Measurements from ENCODE around the gene ID1. TPM values are rescaled to one million over a fixed set of nuclear protein-coding genes. Genes with fewer than 3 reads are reported as not detected.
A peak's percentile ranks its signal among the peaks of the same experiment; 100 is the strongest.

ID1 gene, protein sequence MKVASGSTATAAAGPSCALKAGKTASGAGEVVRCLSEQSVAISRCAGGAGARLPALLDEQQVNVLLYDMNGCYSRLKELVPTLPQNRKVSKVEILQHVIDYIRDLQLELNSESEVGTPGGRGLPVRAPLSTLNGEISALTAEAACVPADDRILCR
- 299 TPM for total RNA-seq

DNA sequence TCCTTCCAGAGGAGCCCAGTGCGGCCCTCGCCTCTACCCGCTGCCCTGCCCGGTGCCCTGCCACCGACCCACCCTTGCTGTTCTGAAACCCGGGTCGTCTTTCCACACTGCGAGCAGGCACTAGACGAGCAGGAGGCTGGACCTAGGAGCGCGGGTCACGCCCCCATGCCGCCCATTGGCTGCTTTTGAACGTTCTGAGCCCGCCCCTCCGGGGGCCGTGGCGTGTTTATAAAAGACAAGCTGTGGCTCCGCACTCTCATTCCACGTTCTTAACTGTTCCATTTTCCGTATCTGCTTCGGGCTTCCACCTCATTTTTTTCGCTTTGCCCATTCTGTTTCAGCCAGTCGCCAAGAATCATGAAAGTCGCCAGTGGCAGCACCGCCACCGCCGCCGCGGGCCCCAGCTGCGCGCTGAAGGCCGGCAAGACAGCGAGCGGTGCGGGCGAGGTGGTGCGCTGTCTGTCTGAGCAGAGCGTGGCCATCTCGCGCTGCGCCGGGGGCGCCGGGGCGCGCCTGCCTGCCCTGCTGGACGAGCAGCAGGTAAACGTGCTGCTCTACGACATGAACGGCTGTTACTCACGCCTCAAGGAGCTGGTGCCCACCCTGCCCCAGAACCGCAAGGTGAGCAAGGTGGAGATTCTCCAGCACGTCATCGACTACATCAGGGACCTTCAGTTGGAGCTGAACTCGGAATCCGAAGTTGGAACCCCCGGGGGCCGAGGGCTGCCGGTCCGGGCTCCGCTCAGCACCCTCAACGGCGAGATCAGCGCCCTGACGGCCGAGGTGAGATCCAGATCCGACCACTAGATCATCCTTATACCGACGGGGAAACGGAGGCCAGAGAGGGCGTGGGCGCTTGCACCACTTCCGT is at the start of gene ID1:
Gene ID1, plus strand, starts transcription at position 259 of the 871 bp plus-strand sequence. Its CDS starts 99 bp downstream, at position 358.
- peak; percentile 80 for ATAC-seq

DNA sequence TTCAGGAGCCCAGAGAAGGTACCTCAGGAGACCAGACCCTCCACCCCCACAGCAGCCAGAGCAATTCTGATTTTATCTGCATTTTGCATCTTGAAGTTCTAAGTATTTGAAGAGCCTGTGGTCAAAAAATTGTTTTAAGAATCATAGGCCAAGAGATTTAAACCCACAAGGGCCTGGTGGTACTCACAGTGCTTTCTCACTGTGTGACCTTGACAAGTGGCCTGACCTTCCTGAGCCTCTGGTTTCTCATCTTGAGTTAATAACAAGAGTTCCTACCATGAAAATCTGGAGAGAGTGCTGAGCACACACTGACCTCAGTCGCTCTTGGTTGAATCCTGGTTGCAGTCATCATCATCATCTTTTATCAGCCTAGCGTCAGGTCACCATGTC is 45.4 kb upstream of the ID1 start:
- ATAC-seq = no peak

DNA sequence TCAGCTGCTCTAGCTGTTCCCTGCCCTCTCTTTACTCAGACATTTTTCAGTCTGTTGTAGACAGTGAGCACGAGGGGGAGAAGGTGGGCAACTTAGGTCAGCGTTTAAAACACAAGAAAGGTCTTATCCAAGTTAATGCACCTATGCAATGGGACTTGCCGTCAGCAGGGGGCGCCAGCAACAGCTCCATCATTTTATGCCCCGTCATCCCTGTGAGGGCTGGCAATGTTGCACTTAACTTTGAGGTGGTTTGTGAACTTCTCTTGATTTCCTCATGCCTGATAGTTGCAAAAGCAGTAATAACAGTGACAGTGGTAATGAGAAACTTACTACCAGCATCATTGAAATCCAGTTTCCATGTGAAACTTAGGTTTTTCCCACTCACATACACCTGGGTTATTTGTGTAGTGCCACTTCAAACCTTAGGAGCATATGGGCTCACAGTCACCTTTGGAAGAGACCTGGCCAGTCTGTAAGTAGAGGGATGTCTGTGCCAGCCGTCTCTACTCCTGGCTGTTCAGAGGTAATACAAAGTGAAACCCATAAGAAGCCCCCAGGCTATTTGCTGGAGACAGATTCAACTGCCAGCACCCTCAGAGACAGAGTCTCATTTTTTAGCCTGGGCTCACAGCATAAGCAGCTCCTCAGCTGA is 44.9 kb upstream of the ID1 start:
- ATAC-seq = peak; percentile 51

DNA sequence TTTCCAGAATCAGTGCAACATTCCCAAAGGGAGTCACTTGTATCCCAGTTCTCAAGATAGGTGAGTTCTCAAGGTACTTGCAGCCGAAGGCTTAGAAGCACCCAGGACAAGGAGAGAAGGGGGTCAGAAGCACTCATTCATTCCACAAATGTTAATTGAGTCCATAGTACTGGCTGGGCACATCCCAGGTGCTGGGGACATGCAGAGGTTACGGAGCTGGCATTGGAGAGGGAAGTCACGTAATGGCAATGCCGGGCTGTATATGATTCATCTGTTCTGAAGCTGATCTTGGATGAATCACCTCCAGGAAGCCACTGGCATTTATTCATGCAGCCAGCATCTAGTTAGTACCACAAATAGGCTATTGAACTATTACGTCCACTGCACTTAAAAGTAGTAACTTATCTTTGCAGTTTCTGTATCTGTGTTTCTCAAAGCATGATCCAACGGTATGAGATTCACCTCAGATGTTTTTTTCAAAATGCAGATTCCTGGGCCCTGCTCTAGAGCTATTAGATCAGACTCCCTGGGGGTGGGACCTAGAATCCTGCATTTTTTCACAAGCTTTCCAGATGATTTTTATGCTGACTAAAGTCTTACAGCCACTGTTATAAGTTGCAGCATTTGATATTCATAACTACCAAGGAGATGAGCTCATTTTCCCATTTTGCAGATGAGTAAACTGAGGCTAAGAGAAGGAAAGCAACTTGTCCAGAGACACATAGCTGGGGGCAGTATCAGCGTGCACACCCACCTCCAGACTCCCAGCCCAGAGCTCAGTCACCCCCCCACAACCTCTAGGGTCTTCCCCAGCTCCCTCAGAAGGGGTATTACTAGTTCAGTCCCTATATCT is 44.1 kb upstream of the ID1 start:
- ATAC-seq = peak; percentile 79

DNA sequence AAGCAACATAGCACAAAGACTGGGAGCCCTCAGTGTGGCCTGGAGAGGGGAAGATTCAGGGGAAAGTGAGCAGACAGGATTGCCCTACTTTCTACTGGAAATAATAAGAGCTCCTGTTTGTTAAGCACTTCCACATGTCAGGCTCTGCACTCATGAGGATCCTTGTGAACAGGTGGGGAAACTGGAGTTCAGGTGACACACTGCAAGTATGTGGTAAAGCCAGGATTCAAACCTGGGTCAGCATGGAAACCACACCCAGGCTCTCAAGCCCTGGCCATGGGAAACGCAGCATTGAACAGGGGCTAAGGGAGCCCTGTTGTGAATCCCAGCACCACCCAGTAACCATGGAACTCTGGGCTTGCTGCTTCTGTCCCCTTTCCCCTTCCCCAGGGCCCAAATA is 42.8 kb upstream of the ID1 start:
- no peak for ATAC-seq

DNA sequence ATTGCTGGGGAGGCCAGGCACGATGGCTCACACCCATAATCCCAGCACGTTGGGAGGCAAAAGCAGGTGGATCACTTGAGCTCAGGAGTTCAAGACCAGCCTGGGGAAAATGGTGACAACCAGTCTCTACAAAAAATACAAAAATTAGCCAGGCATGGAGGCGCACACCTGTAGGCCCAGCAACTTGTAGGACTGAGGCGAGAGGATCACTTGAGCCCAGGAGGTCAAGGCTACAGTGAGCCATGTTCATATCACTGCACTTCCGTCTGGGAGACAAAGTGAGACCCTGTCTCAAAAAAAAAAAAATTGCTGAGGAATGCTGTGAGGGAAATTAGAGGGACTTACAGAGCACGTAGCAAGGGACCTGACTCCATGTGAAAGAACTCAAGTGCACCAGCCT is 40.8 kb upstream of the ID1 start:
- ATAC-seq = no peak

DNA sequence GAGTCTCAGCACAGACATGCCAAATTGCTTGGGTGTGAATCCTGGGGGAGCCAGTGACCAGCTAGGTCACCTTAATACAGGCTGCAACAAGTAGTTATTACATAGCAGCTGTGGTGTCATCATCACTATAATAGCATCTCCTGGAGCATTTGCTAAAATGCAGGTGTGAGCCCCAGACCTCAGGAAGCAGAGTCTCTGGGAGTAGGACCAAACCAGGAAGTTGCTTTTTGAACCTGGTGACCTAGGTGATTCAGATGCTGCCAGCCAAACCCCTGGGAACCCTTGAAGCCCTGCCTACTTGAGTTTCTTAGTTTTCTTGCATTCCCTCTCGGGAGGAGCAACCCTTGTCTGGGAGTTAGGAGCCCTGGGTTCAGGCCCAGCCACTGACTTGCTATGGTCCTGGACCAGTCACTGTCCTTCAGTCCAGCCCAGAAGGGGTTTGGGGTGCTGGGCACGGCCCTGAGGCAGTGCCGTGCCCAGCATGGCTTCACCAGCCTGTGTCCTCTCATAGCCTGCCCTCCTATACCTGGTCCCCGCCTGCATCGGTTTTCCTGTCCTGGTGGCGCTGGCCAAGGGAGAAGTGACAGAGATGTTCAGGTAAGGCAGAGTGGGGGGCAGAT is 39.3 kb upstream of the ID1 start:
- ATAC-seq = peak; percentile 66

DNA sequence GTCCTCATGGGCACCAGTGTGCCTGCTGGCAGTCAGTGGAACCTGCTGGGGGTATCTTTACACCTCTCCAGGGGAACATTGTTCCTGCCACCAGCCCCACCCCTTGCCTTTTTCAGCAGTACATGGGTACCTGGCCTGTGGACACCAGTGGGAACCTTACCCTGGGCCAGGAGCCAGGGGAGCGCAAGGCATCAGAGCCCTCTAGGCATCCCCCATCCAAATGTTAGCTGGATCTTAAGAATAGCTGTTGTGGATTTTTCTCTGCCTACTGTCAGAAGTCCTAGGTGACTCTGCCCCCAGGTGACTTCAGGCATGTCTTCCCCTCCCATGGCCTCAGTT is 38.8 kb upstream of the ID1 start:
- ATAC-seq = peak; percentile 1

DNA sequence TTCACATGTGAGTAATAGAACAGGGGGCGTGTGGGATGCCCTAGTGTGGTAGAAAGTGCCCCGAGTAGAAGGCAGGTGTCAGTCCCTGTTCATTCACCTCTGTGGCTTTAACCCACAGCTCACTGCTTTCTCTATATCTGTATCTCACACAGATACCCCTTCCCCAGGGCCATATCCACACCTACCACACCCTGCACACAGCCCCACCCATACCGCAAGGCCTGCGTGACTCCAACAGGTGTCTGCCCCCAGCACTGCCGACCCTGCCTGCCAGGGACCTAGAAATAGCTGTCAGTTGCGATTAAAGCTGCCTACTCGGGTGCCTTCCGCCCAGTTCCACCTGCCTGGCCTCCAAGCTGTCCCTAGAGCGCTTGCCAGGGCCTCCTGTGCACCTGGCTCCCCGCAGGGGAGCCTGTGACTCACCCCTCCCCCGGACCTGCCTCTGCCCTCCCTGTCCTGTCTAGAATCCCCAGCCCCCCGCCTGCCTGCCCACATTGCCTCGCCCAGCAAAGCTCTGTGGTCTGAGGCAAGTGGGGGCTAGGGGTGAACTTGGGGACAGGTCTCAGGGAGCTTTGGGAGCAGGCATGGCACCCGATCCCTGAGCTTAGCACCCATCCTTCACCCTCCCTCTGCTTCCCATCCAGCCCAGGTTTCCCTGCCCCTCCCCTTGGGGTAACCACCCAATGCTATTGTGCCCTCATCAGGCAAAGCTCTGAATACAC is 38.3 kb upstream of the ID1 start:
- ATAC-seq = peak; percentile 63

DNA sequence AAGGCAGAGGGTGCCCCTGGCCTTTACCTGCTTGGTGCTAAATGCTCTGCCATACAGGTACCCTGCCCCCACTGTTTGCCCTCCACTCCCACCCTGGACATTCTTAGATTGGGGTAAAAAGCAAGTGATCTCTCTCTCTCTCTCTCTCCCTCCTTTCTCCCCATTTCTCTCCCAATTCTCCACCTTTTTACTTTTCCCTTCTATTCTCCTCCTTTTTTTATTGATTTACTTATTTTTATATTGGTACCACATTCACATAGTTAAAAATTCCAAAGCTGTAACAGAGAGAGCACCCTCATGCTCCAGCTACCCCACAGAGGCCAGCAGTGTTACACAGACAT is 37.7 kb upstream of the ID1 start:
- ATAC-seq = no peak

DNA sequence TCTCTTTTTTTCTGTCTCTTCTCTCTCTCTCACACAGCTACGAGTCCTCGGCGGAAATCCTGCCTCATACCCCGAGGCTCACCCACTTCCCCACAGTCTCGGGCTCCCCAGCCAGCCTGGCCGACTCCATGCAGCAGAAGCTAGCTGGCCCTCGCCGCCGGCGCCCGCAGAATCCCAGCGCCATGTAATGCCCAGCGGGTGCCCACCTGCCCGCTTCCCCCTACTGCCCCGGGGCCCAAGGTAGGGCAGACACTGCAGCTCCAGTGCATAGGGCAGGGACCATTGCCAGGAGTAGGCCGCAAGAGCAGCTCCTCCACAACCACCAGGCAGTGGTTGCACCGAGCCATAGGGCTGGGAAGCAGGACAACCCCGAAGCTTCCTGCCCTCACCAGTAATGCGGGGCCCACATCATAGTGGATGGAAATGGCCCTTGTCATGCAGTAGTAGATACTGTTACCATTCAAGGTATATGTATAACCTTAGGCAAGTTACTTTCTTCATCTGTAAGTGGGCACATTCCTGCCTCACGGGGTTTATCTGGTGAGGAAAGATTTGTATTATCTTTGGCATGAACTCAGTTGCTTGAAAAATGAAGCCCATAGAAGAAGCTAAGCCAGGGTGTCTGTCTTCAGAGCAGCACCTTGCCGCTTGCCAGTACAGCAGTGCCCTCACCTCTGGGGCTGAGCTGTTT is 36.9 kb upstream of the ID1 start:
- no peak for ATAC-seq

DNA sequence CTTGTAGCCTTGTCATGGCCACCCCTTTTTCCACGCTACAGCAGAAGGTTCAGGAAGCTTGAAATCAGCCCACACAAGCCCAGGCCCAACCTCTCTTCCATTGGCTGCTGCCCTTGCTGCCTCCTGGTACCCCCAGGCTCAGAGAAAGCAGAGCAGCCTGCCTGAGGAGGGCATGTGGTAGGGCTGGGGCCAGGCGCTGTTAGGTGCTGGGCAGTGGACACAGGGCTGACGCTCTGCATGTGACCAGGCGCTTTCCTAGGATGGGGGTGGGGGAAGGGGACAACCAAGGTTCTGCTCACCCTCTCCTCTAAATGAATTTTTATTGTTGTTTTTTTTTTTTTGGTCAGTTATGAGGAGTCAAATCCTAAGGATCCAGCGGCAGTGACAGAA is 36.3 kb upstream of the ID1 start:
- ATAC-seq = no peak

DNA sequence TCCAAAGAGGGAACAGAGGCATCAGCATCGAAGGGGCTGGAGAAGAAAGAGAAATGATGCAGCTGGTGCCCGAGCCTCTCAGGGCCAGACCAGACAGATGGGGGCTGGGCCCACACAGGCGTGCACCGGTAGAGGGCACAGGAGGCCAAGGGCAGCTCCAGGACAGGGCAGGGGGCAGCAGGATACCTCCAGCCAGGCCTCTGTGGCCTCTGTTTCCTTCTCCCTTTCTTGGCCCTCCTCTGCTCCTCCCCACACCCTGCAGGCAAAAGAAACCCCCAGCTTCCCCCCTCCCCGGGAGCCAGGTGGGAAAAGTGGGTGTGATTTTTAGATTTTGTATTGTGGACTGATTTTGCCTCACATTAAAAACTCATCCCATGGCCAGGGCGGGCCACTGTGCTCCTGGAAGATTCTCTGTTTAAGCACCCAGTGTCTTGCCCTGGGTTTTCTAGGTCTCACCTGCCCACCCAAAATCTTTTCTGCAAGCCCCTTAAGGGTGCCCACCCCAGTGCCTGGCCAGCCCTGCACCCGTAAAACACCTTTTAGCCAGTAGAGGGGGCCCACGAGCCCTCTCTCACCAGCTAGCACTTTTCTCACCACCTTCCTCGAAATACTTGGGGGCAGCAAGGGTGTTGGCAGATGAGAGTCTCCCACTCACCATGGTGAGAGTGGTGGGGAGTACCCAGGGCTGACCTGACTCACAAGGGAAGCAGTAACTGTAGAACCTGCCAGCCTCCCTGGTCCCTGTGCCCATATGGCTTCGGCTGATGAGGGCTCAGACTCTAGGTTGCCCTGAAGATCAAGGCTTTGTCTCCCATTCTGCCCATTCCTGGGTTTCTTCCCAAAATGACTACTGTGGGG is 35.7 kb upstream of the ID1 start:
- no peak for ATAC-seq

DNA sequence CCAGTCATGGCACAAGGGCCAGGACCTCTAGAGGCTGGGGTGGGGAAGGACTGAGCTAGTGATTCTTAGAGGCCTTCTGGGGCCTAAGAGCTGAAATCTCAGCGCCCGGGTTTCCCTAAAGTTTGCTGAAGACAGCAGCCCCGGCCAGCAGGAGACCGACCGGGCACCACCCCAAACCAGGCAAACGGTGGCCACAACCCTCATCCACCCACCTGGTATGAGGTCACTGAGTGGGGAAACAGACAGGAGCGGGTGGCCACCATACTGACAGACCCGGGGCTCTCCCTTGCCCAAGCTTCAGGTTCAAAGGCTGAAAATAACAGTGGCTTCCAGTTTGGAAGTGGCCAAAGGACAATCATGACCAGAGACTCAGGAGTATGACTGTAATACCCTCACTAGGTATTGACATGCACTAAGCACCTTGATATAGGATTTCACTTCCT is 35.0 kb upstream of the ID1 start:
- ATAC-seq = no peak

DNA sequence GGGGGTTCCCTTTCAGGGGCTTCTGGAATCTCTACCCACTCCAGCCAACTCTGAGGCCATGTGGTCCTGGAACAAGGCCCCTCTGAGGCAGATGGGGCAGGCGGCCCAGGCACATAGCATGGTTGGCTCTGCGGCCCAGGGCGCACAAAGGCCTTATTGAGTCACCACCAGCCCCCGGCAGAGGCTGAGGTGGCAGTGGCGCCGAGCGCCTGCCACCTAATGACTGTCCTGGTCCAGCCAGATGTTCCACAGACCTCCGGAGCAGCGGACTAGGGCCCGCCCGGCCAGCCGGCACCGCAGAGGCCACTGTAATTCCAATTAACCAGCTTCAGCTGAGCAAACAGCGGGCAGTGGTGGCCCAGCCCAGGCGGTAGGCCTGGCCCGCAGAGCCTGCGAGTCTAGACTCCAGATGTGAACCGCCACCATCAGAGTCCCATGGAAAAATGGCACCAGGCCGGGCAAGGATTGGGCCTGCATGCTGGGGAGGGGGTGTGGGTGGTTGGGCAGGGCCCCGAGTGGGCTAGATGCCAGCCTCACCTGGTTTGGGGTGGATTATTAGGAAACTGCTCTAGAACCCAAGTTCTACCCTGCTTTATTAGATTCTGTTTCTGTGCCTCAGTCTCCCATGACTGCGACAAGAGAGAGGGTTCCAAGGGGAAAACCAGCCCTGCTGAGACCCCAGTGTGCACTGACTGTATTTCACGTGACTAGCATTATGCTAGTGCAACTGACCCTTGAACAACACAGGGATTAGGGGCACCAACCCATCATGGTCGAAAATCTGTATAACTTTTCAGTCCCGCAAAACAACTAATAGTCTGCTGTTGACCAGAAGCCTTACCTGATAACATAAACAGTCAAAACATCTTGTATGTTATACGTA is 34.1 kb upstream of the ID1 start:
- ATAC-seq = no peak

DNA sequence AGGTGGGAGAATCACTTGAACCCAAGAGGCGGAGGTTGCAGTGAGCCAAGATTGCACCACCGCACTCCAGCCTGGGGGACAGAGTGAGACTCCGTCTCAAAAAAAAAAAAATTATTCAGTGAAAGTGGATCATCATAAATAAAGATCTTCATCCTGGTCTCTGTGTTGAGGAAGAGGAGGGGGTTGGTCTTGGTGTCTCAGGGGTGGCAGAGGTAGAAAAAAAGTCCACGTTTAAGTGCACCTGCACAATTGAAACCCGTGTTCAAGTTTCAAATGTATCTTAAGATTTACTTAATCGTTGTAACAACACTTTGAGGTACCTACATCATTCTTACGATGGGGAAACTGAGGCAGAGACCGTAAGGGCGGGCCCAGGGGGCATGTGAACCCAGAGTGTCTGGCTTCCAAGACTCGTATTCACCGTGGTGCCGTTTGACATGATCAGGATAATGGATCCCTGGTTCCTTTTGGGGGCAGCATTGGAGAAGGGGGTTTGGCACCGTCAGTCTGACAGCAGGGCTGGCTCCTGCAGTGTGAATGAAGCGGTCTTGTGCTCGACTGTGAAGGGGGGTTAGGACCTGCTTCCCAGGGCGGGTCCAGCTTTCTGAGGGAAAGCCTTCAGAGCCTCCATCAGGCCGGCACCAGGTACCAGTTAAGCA is 32.9 kb upstream of the ID1 start:
- ATAC-seq = peak; percentile 6

DNA sequence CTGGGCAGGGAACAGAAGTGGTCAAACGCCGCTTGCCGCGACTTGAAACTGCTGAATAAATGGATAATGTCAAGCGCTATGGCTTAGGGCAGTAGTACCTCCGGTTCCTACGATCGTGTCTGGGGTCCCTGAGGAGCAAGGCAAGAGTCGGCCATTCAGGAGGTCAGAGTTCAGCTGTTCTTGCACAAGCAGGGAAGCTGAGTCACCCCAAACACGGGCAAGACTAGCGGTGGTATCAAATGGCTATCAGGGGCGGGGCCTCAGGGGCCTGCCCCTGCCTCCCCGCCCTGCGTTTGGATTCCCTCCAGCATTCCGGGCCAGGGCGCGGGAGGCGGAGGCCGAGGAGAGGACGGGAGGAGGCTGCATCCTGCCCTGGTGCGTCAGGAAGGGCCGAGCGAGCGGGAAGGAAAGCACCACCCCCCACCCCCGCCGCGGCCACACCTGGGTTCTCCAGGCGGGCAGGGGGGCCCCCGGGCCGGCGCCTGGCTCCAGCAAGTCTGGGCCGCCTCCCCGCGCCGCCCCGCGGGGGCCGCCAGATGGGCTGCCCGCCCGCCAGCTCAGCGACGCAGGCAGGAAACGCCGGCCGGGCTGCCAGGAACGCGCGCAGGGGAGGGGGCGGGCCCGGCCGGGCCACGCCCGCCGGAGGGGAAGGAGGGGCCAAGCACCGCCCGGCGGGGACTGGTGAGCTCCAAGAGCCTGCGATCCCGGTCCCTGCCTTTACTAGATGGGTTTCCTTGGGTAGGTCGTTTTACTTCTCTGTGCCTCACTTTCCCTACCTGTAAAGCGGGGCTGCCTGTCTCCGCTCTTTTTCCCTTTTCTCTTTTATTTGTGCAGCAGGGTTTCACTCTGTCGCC is 32.2 kb upstream of the ID1 start:
- peak; percentile 91 for ATAC-seq
